GM12874 (cell line): ENCODE measurements around the gene SOST.

Experiments
- TF ChIP-seq, protein P1 (sequence below): IDR thresholded peaks from 2 replicates; pipeline ENCODE4 v1.5.1; 2011; ENCODE audit warnings: low read depth, mild to moderate bottlenecking, control low read depth, low read length, moderate library complexity; ENCODE audit not compliant: insufficient read depth

SOST gene

DNA sequence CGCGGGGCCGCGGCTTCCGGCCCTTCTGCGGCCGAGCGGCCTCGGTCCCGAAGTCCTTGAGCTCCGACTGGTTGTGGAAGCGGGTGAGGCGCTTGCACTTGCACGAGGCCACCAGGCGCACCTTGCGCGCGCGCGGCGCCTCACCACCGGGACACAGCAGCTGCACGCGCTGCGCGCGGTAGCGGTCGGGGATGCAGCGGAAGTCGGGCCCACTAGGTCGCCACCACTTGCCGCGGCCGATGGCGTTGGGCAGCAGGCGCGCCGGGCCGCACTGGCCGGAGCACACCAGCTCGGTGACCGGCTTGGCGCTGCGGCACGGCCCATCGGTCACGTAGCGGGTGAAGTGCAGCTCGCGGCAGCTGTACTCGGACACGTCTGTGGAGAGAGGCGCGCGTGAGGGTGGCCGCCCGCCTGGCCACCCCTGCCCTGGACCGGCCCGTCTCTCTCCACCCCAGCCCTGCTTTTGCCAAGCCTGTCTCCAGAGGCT, 3.2 kb downstream of the SOST start:
- TF ChIP-seq, protein P1, sequence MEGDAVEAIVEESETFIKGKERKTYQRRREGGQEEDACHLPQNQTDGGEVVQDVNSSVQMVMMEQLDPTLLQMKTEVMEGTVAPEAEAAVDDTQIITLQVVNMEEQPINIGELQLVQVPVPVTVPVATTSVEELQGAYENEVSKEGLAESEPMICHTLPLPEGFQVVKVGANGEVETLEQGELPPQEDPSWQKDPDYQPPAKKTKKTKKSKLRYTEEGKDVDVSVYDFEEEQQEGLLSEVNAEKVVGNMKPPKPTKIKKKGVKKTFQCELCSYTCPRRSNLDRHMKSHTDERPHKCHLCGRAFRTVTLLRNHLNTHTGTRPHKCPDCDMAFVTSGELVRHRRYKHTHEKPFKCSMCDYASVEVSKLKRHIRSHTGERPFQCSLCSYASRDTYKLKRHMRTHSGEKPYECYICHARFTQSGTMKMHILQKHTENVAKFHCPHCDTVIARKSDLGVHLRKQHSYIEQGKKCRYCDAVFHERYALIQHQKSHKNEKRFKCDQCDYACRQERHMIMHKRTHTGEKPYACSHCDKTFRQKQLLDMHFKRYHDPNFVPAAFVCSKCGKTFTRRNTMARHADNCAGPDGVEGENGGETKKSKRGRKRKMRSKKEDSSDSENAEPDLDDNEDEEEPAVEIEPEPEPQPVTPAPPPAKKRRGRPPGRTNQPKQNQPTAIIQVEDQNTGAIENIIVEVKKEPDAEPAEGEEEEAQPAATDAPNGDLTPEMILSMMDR: no peak

DNA sequence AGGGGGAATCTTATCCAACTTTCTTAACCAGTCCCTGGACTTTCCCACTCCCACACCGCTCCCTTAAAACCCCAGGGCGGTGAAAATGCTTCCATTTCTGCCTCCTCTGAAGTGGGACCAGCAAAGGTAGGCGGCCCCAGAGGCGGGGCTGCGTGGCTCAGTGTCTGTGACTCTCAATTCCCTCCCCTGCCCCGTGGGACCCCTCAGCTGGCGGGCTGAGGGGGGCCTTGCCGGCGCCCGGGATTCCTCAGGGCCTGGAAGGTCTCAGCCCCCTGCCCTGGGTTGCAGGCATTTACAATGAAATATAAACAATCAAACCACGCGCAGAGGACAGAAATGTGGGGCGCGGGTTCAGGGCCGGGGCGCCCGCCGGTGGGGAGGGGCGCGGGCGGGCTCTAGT, 3.6 kb downstream of the SOST start:
- TF ChIP-seq, protein P1: no peak

DNA sequence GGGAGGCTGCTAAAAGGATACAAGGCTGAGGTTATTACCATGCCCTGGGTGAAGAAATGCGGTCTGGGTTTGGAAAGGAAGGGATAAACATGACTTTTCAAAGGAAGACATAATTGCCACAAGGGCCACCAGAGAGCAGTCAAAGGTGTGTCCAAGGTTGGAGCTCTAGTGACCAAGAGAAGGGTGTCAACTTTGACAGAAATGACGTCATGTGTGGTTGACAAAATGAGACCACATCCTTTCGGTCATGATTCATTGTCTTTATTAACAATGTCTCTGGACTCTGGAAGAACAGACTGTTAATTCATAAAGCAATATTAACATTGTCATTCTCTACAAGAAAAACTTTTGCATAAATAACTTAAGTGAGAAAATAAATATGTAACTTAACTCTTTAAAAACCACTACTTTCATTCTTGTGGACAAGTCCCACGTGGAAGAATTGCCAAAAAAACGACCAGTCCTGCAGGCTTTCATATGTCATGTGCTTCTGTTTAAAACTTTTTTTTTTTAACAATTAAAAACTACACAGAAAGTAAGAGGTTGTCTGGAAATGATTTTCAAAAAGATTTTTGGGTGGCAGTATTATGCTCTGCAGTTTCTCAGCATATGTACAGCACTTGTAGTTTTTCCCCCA, 5.0 kb downstream of the SOST start:
- TF ChIP-seq, protein P1: no peak

DNA sequence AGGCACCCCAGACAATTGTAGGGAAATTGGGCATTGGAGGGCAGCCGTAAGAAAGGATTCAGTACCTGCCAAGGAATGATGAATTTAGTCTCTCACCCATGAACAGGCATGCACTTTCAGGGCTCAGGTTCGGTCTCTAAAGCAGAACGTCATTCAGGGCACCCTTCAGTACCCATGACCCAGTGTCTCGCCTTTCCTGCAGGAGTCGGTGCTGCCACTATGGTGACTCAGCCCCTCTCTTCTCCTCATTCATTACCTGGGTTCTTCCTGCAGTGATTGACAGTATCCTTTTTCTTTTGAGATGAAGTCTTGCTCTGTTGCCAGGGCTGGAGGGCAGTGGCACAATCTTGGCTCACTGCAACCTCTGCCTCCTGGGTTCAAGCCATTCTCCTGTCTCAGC, 8.4 kb downstream of the SOST start:
- TF ChIP-seq, protein P1: no peak

DNA sequence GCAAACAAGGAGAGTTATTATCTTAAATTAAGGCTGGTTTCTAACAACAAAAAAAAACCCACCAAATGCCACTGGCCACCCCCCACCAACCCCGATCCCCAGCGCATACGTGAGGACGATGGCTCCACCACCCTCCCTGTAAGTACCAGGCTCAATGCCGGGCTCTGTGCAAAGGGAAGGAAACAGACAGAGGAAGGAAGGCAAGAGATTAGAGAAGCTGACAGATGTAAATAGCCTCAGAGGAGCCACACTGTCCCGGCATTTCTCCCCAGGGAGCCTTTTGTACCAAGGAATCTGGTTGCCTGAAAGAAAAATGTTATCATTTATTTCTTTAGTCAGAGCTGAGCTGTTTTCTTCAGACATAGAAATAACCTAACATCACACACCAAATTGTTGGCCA, 13.1 kb downstream of the SOST start:
- TF ChIP-seq, protein P1: no peak

DNA sequence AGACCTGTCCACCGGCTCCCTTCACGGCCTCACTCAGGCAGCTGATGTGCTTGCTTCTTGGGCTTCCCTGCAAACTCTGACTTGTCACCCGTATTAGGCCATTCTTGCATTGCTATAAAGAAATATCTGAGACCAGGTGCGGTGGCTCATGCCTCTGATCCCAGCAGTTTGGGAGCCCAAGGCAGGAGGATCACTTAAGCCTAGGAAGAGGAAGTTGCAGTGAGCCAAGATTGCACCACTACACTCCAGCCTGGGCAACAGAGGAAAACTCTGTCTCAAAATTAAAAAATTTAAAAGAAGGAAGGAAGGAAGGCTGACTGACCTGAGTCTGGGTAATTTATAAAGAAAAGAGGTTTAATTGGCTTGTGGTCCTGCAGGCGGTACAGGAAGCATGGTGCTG, 17.0 kb downstream of the SOST start:
- TF ChIP-seq, protein P1: no peak

DNA sequence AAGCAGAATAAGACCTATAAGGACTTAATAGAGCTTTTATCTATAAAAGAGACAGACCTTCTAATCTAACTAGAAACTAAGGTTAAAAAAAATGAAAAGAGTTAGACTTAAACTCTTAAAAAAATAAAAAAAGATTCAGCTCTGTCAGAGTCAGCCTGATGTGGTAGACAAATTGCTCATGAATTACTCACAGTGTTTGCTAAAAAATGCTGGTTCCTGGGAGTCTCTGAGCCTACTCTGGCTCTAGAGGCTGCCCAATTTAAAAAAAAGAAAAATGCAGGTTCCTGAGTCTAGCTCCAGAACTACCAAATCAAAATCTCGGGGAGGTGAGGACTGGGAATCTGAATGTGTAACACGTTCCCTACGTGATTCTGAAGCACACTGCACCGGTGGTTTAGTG, 18.1 kb downstream of the SOST start:
- TF ChIP-seq, protein P1: no peak

DNA sequence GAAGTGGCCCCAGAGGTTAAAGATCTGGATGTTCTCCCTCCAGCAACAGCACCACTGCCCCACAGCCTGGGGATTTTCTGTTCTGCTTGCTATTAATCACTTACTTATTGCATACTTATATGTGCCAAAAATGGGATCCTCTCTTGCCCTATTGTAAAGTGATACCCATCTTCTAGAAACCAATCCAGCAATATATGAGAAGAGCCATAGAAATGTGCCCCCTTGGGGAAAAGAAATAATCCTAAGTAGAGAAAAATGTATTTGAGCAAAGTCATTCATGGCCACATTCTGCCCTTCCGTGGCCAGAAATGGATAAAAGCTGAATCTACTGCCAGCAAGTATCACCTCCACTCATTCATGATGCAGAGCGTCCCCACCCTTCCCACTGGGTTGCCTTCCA, 20.9 kb downstream of the SOST start:
- TF ChIP-seq, protein P1: no peak
